ENCODE results near the gene MBOAT7. TPM values are rescaled to one million over a fixed set of nuclear protein-coding genes. Genes with fewer than 3 reads are reported as not detected.
"Not testable (repeated sequence)": the region's sequence is repeated elsewhere in the genome, so short reads cannot be mapped to it uniquely, and the experiment has no call there.

The MBOAT7 gene
- polyA plus RNA-seq, 1 experiment = 45.1 TPM

GRCh38 chr19:54199401-54199800 is 10.0 kb upstream of the MBOAT7 start:
- no peak for TF ChIP-seq CTCF (IDR thresholded peaks at IDR 0.05; ENCODE audit: low read depth, low read length)
- Histone ChIP-seq H3K4me3 (ENCODE audit: low read depth, low read length) (no peak overlapping the region), H3K9me3 (ENCODE audit: control insufficient read depth, insufficient read depth, low read length) (no peaks in the 10 kb centered on the region), H3K27me3 (ENCODE audit: control insufficient read depth, insufficient read depth, low read length) (no peaks in the 10 kb centered on the region), H3K27ac (ENCODE audit: low read depth, low read length) (no peak overlapping the region)
- ChIA-PET CTCF (no interaction called here), POLR2A (interaction anchor here (1.0 to 4.1 kb wide), 2 partner anchors 8 to 42 kb away, joined by 3 to 50 read pairs; partner anchors contain the start of gene TSEN34)
- no peak for DNase-seq (ENCODE audit: low read depth, low spot score)

- Histone ChIP-seq H3K27ac (ENCODE audit: low read depth, low read length) (no peak overlapping the region), H3K9me3 (ENCODE audit: control insufficient read depth, insufficient read depth, low read length) (no peaks in the 10 kb centered on the region), H3K27me3 (ENCODE audit: control insufficient read depth, insufficient read depth, low read length) (no peaks in the 10 kb centered on the region), H3K4me3 (ENCODE audit: low read depth, low read length) (no peak overlapping the region)
- ChIA-PET CTCF (no interaction called here), POLR2A (interaction anchor here (1.7 kb wide), 1 partner anchor 13 kb away, joined by 7 read pairs; no protein-coding TSS in a partner anchor)
- DNase-seq (ENCODE audit: low read depth, low spot score) = no peak
- no peak for TF ChIP-seq CTCF (IDR thresholded peaks at IDR 0.05; ENCODE audit: low read depth, low read length)
Observed at GRCh38 chr19:54197121-54197520, 7.7 kb upstream of the MBOAT7 start.

GRCh38 chr19:54196536-54196935 is 7.2 kb upstream of the MBOAT7 start:
- no peak for DNase-seq (ENCODE audit: low read depth, low spot score)
- no peak for TF ChIP-seq CTCF (IDR thresholded peaks at IDR 0.05; ENCODE audit: low read depth, low read length)
- Histone ChIP-seq H3K4me3 (ENCODE audit: low read depth, low read length) (no peak overlapping the region), H3K27ac (ENCODE audit: low read depth, low read length) (no peak overlapping the region), H3K27me3 (ENCODE audit: control insufficient read depth, insufficient read depth, low read length) (no peaks in the 10 kb centered on the region), H3K9me3 (ENCODE audit: control insufficient read depth, insufficient read depth, low read length) (no peaks in the 10 kb centered on the region)
- CTCF ChIA-PET = no interaction called here
- POLR2A ChIA-PET = no interaction called here

GRCh38 chr19:54194463-54194862 is 5.1 kb upstream of the MBOAT7 start:
- H3K4me3 ChIP-seq (ENCODE audit: low read depth, low read length); H3K27me3 ChIP-seq (ENCODE audit: control insufficient read depth, insufficient read depth, low read length); POLR2A ChIA-PET; H3K9me3 ChIP-seq (ENCODE audit: control insufficient read depth, insufficient read depth, low read length); H3K27ac ChIP-seq (ENCODE audit: low read depth, low read length); DNase-seq (ENCODE audit: low read depth, low spot score); CTCF ChIA-PET: not testable (repeated sequence)

- no peak overlapping the region for H3K27ac ChIP-seq (ENCODE audit: low read depth, low read length)
- TF ChIP-seq CTCF (IDR thresholded peaks at IDR 0.05; ENCODE audit: low read depth, low read length) = no peak
- no peak for DNase-seq (ENCODE audit: low read depth, low spot score)
- H3K27me3 ChIP-seq (ENCODE audit: control insufficient read depth, insufficient read depth, low read length) = no peaks in the 10 kb centered on the region
- H3K4me3 ChIP-seq (ENCODE audit: low read depth, low read length) = no peak overlapping the region
- ChIA-PET POLR2A (interaction anchor here (0.7 kb wide), 1 partner anchor 17 kb away, joined by 5 read pairs; no protein-coding TSS in a partner anchor), CTCF (interaction anchor here (0.7 kb wide), 1 partner anchor 1062 kb away, joined by 3 read pairs; no protein-coding TSS in a partner anchor)
- H3K9me3 ChIP-seq (ENCODE audit: control insufficient read depth, insufficient read depth, low read length) = no peaks in the 10 kb centered on the region
Observed at GRCh38 chr19:54193011-54193410, 3.6 kb upstream of the MBOAT7 start.

Measured in AG04450 (cell line).